ENCODE measurements around the gene ARL4C. TPM values are rescaled to one million over a fixed set of nuclear protein-coding genes. Genes with fewer than 3 reads are reported as not detected.
"Not testable (repeated sequence)": the region's sequence is repeated elsewhere in the genome, so short reads cannot be mapped to it uniquely, and the experiment has no call there.

The ARL4C gene
- total RNA-seq, 1 experiment from 2014 or later: 72.2 TPM

GRCh38 chr2:234476766-234477165 lies 20.1 kb downstream of the ARL4C start:
- no peak for DNase-seq (ENCODE audit: low spot score)

GRCh38 chr2:234474654-234475053 lies 22.2 kb downstream of the ARL4C start:
- no peak for DNase-seq (ENCODE audit: low spot score)

- no peak for DNase-seq (ENCODE audit: low spot score)
Observed at GRCh38 chr2:234472155-234472554, 24.7 kb downstream of the ARL4C start.

GRCh38 chr2:234469972-234470371 lies 26.9 kb downstream of the ARL4C start:
- DNase-seq (ENCODE audit: low spot score): no peak

- no peak for DNase-seq (ENCODE audit: low spot score)
Observed at GRCh38 chr2:234469251-234469845, 27.5 kb downstream of the ARL4C start.

- no peak for DNase-seq (ENCODE audit: low spot score)
Observed at GRCh38 chr2:234468503-234468902, 28.4 kb downstream of the ARL4C start.

GRCh38 chr2:234467289-234467688 lies 29.6 kb downstream of the ARL4C start:
- no peak for DNase-seq (ENCODE audit: low spot score)

GRCh38 chr2:234464291-234464645 lies 32.6 kb downstream of the ARL4C start:
- no peak for DNase-seq (ENCODE audit: low spot score)

GRCh38 chr2:234463626-234464290 lies 33.1 kb downstream of the ARL4C start:
- no peak for DNase-seq (ENCODE audit: low spot score)

GRCh38 chr2:234462218-234462992 lies 34.5 kb downstream of the ARL4C start:
- DNase-seq (ENCODE audit: low spot score): no peak

GRCh38 chr2:234459401-234460009 lies 37.4 kb downstream of the ARL4C start:
- no peak for DNase-seq (ENCODE audit: low spot score)

GRCh38 chr2:234458466-234458865 lies 38.4 kb downstream of the ARL4C start:
- DNase-seq (ENCODE audit: low spot score): no peak

GRCh38 chr2:234457421-234457820 lies 39.5 kb downstream of the ARL4C start:
- DNase-seq (ENCODE audit: low spot score): no peak

- DNase-seq (ENCODE audit: low spot score): not testable (repeated sequence)
Observed at GRCh38 chr2:234455246-234455645, 41.6 kb downstream of the ARL4C start.

GRCh38 chr2:234454433-234454832 lies 42.4 kb downstream of the ARL4C start:
- no peak for DNase-seq (ENCODE audit: low spot score)

- no peak for DNase-seq (ENCODE audit: low spot score)
Observed at GRCh38 chr2:234453216-234453615, 43.7 kb downstream of the ARL4C start.

- peak; percentile 94 for DNase-seq (ENCODE audit: low spot score)
Observed at GRCh38 chr2:234451852-234452625, 44.8 kb downstream of the ARL4C start.

GRCh38 chr2:234451242-234451641 lies 45.6 kb downstream of the ARL4C start:
- no peak for DNase-seq (ENCODE audit: low spot score)

GRCh38 chr2:234450431-234451124 lies 46.3 kb downstream of the ARL4C start:
- no peak for DNase-seq (ENCODE audit: low spot score)

- peak; percentile 29 for DNase-seq (ENCODE audit: low spot score)
Observed at GRCh38 chr2:234448506-234449184, 48.2 kb downstream of the ARL4C start.

- DNase-seq (ENCODE audit: low spot score): no peak
Observed at GRCh38 chr2:234447963-234448362, 48.9 kb downstream of the ARL4C start.

Data from A172 (cell line).